B cell (primary cell): ENCODE results near the gene SGSM1. TPM values are rescaled to one million over a fixed set of nuclear protein-coding genes. Genes with fewer than 3 reads are reported as not detected.

Experiments
- ATAC-seq: fragments of 200-7000 bp; cut with Tn5 transposase; one replicate; pipeline ENCODE4 v1.10.0; 2021; ENCODE audit warnings: low read depth, mild to moderate bottlenecking, moderate number of reproducible peaks, moderate library complexity
- CTCF ChIA-PET: fragments of 350-600 bp; sonication (Branson Sonifier 250); formaldehyde crosslinking; loops from one replicate; lab custom pipeline; 2021; ENCODE audit warnings: antibody characterized with exemption, inconsistent platforms; lab: Charles Lee
- POLR2A ChIA-PET: fragments of 350-600 bp; sonication (Branson Sonifier 250); formaldehyde crosslinking; loops from one replicate; lab custom pipeline; 2021; ENCODE audit warnings: antibody characterized with exemption; lab: Charles Lee
- DNase-seq: peaks from one replicate; pipeline ENCODE4 v3.0.0; 2013
- H2AFZ ChIP-seq: 2 replicates; pipeline ENCODE4 v1.6.1; 2012; ENCODE audit warnings: mild to moderate bottlenecking, low read depth, low read length; ENCODE audit not compliant: insufficient read depth, poor library complexity, severe bottlenecking
- H3K27ac ChIP-seq, 2 donors: 1 replicate in 1 of 2; 2 replicates in 1 of 2; pipeline ENCODE4 v1.5.1; 2012 to 2013; ENCODE audit warnings: low read length in 2 of 2, mild to moderate bottlenecking in 2 of 2, moderate library complexity in 1 of 2
- H3K27me3 ChIP-seq, 4 experiments: fragments of 200-600 bp in 1 of 4; sonication (generic) in 1 of 4; replicated peaks in 1 of 4; 1 replicate in 2 of 4; 2 replicates in 2 of 4; pipeline versions ENCODE4 v1.6.1 to v1.7.0; 2013 to 2016; ENCODE audit warnings: low read length in 3 of 4, mild to moderate bottlenecking in 2 of 4, mixed read lengths in 1 of 4, moderate library complexity in 1 of 4; ENCODE audit not compliant: insufficient read depth in 4 of 4, control insufficient read depth in 3 of 4; ENCODE audit errors: control extremely low read depth in 1 of 4
- H3K36me3 ChIP-seq, 2 experiments: replicated peaks in 1 of 2; 1 replicate in 1 of 2; 2 replicates in 1 of 2; pipeline versions ENCODE4 v1.6.1 to v1.7.1; 2013; ENCODE audit warnings: low read length in 1 of 2; ENCODE audit not compliant: insufficient read depth in 2 of 2, control insufficient read depth in 1 of 2; ENCODE audit errors: control extremely low read depth in 1 of 2, extremely low read depth in 1 of 2
- H3K4me1 ChIP-seq, 2 donors: fragments of 200-600 bp in 1 of 2; sonication (generic) in 1 of 2; 1 replicate in 1 of 2; 2 replicates in 1 of 2; pipeline versions ENCODE4 v1.5.1 to v1.6.1; 2013 to 2017; ENCODE audit warnings: low read length in 2 of 2; ENCODE audit not compliant: control insufficient read depth in 2 of 2, insufficient read depth in 2 of 2
- H3K4me2 ChIP-seq: replicated peaks from 2 replicates; pipeline ENCODE3; 2012; ENCODE audit warnings: mild to moderate bottlenecking, low read depth, low read length; ENCODE audit not compliant: poor library complexity, severe bottlenecking
- H3K4me3 ChIP-seq, 5 experiments: fragments of 200-600 bp in 1 of 5; sonication (generic) in 1 of 5; 1 replicate in 3 of 5; 2 replicates in 2 of 5; pipeline versions ENCODE4 v1.5.1 to v1.7.0; 2011 to 2016; ENCODE audit warnings: low read length in 4 of 5, mild to moderate bottlenecking in 4 of 5, low read depth in 2 of 5, control low read depth in 1 of 5, moderate library complexity in 1 of 5; ENCODE audit not compliant: insufficient read depth in 1 of 5; ENCODE audit errors: control extremely low read depth in 1 of 5, extremely low read depth in 1 of 5
- H3K79me2 ChIP-seq: fragments of 200-600 bp; sonication (generic); one replicate; pipeline ENCODE4 v1.6.0; 2016; ENCODE audit warnings: low read length; ENCODE audit not compliant: control insufficient read depth, insufficient read depth
- H3K9ac ChIP-seq: fragments of 200-600 bp; sonication (generic); 2 replicates; pipeline ENCODE4 v1.6.1; 2017; ENCODE audit warnings: mild to moderate bottlenecking, low read length, moderate library complexity
- H3K9me3 ChIP-seq, 3 donors: one replicate each; pipeline versions ENCODE4 v1.6.1 to v1.7.1; 2013; ENCODE audit warnings: low read length in 2 of 3; ENCODE audit not compliant: control insufficient read depth in 2 of 3, insufficient read depth in 1 of 3; ENCODE audit errors: control extremely low read depth in 1 of 3
- H4K20me1 ChIP-seq: 2 replicates; pipeline ENCODE4 v1.6.0; 2012; ENCODE audit warnings: mild to moderate bottlenecking, low read length; ENCODE audit not compliant: insufficient read depth, control insufficient read depth, poor library complexity, severe bottlenecking
- H3K27ac Mint-ChIP-seq: one replicate; pipeline ENCODE4 v1.8.0; 2021; ENCODE audit warnings: mixed read lengths
- H3K27me3 Mint-ChIP-seq: one replicate; pipeline ENCODE4 v1.8.0; 2021; ENCODE audit warnings: mixed read lengths
- H3K4me1 Mint-ChIP-seq: one replicate; pipeline ENCODE4 v1.8.0; 2021; ENCODE audit warnings: mixed read lengths
- H3K4me3 Mint-ChIP-seq: one replicate; pipeline ENCODE4 v1.8.0; 2021; ENCODE audit warnings: mixed read lengths
- H3K9me3 Mint-ChIP-seq: one replicate; pipeline ENCODE4 v1.8.0; 2022; ENCODE audit warnings: mixed read lengths; ENCODE audit not compliant: insufficient read depth
- EZH2 ChIP-seq: IDR thresholded peaks from 2 replicates; pipeline ENCODE4 v1.6.1; 2012; ENCODE audit warnings: borderline replicate concordance, low read depth, mild to moderate bottlenecking, moderate library complexity, low read length; ENCODE audit not compliant: insufficient read depth, poor library complexity, severe bottlenecking
- WGBS: methylation state at CpG from one replicate; pipeline ENCODE4 v1.1.5; 2013; ENCODE audit warnings: missing lambda C conversion rate; ENCODE audit not compliant: insufficient coverage; 5-methylcytosine and 5-hydroxymethylcytosine counted together
- intact Hi-C: fragments of 100-400 bp; cut with micrococcal nuclease; formaldehyde crosslinking; loops from one replicate; pipeline ENCODE4 v1.10.0; 2022
- polyA plus RNA-seq: library from polyadenylated mRNA; depleted of rRNA; stranded (reverse); fragments of >200 nt; gene quantifications from 2 replicates; pipeline ENCODE4 v1.2.3, GENCODE V29; 2012
- total RNA-seq, 2 donors: library from RNA; stranded (reverse); fragments of 120-200 nt in 1 of 2; gene quantifications; 1 replicate in 1 of 2; 2 replicates in 1 of 2; pipeline versions ENCODE4 v1.2.3 to v1.2.4, GENCODE V29; 2013 to 2022
- TF ChIP-seq, protein P1 (sequence below): fragments of 200-600 bp; IDR thresholded peaks from one replicate; pipeline ENCODE4 v1.8.0; 2022; ENCODE audit warnings: antibody characterized with exemption, mild to moderate bottlenecking

SGSM1 gene
- total and polyA plus RNA-seq, 2 donors (not counting 1 experiment from before 2014, with no cell fraction given) = 0.91 to 1.3 TPM

DNA sequence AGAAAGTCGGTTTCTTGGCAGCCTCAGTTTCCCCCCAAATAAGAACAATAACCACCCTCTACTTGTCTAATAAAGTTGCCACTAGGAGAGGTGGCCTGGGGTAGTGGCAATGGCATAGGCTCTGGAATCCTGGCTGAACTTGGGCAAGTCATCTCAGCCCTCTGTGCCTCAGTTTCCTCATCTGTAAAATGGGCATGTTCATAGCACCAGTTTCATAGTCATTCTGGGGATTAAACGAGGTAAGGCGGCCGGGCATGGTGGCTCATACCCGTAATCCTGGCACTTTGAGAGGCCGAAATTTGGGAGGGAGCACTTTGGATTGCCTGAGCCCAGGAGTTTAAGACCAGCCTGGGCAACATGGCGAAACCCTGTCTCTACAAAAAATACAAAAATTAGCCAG lies 63.0 kb downstream of the SGSM1 start:
- intact Hi-C loops = no loop called here
- 93% methylated on average over 6 of the region's 7 CpGs for WGBS
- H3K4me1 Mint-ChIP-seq = no peaks in the 10 kb centered on the region

GRCh38 chr22:24871611-24872205 lies 65.7 kb downstream of the SGSM1 start:
- Histone ChIP-seq H3K4me2 (no peak overlapping the region), H3K4me1 (no peaks in the 10 kb centered on the region), H3K9ac (no peak overlapping the region), H3K9me3 (peaks cover 0 to 8% (median under 1%) of the 10 kb centered on the region in 3 donors), H3K79me2 (no peaks in the 10 kb centered on the region), H3K27ac (no peak overlapping the region), H3K4me3 (no peak overlapping the region), H2AFZ (no peak overlapping the region), H3K36me3 (no peaks in the 10 kb centered on the region), H3K27me3 (peaks cover 0 to 11% (median 0%) of the 10 kb centered on the region in 4 experiments), H4K20me1 (no peaks in the 10 kb centered on the region)
- Mint-ChIP-seq H3K4me1 (no peaks in the 10 kb centered on the region), H3K9me3 (peaks cover 5% of the 10 kb centered on the region), H3K27me3 (peaks cover 14% of the 10 kb centered on the region), H3K27ac (no peak overlapping the region), H3K4me3 (no peak overlapping the region)
- ChIA-PET POLR2A (no interaction called here), CTCF (no interaction called here)
- WGBS = 88% methylated on average over 1 of the region's 7 CpGs
- DNase-seq = no peak
- TF ChIP-seq, protein P1, sequence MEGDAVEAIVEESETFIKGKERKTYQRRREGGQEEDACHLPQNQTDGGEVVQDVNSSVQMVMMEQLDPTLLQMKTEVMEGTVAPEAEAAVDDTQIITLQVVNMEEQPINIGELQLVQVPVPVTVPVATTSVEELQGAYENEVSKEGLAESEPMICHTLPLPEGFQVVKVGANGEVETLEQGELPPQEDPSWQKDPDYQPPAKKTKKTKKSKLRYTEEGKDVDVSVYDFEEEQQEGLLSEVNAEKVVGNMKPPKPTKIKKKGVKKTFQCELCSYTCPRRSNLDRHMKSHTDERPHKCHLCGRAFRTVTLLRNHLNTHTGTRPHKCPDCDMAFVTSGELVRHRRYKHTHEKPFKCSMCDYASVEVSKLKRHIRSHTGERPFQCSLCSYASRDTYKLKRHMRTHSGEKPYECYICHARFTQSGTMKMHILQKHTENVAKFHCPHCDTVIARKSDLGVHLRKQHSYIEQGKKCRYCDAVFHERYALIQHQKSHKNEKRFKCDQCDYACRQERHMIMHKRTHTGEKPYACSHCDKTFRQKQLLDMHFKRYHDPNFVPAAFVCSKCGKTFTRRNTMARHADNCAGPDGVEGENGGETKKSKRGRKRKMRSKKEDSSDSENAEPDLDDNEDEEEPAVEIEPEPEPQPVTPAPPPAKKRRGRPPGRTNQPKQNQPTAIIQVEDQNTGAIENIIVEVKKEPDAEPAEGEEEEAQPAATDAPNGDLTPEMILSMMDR = no peak
- TF ChIP-seq EZH2 = no peak
- intact Hi-C loops = no loop called here
- no peak for ATAC-seq

More for the DNA sequence above, 63.0 kb downstream of the SGSM1 start:
- DNase-seq (no peak), ATAC-seq (no peak)
- H3K9me3 ChIP-seq = no peaks in the 10 kb centered on the region
- no peaks in the 10 kb centered on the region for H3K4me1 ChIP-seq
- no peaks in the 10 kb centered on the region for H3K36me3 ChIP-seq
- H3K27ac Mint-ChIP-seq = no peak overlapping the region
- H3K4me3 Mint-ChIP-seq = no peak overlapping the region
- peaks cover 34% of the 10 kb centered on the region for H3K27me3 Mint-ChIP-seq
- peaks cover 0 to 9% (median 0%) of the 10 kb centered on the region in 4 experiments for H3K27me3 ChIP-seq
- H4K20me1 ChIP-seq = no peaks in the 10 kb centered on the region
- no peak overlapping the region for H3K27ac ChIP-seq
- H3K4me3 ChIP-seq = no peak overlapping the region
- H3K79me2 ChIP-seq = no peaks in the 10 kb centered on the region
- H3K4me2 ChIP-seq = no peak overlapping the region
- ChIA-PET POLR2A (no interaction called here), CTCF (no interaction called here)
- no peak overlapping the region for H3K9ac ChIP-seq
- TF ChIP-seq, protein P1 = no peak
- no peak for TF ChIP-seq EZH2
- H2AFZ ChIP-seq = no peak overlapping the region
- no peaks in the 10 kb centered on the region for H3K9me3 Mint-ChIP-seq
